Neural progenitor cell (in vitro differentiated cells): ENCODE results near the gene REL. TPM values are rescaled to one million over a fixed set of nuclear protein-coding genes. Genes with fewer than 3 reads are reported as not detected.

Source experiments
- DNase-seq: peaks from one replicate; pipeline ENCODE4 v3.0.0-alpha.2; 2016; ENCODE audit warnings: low spot score
- H2AFZ ChIP-seq: fragments of 200-600 bp; sonication (generic); replicated peaks from 2 replicates; pipeline ENCODE4 v1.6.1; 2016; ENCODE audit warnings: antibody characterized with exemption
- H3F3A ChIP-seq: fragments of 200-600 bp; sonication (generic); 2 replicates; pipeline ENCODE4 v1.6.1; 2016; ENCODE audit warnings: antibody characterized with exemption, low read depth
- H3K27ac ChIP-seq: fragments of 200-600 bp; sonication (generic); 2 replicates; pipeline ENCODE4 v1.5.1; 2016; ENCODE audit warnings: mild to moderate bottlenecking
- H3K27me3 ChIP-seq: fragments of 200-600 bp; sonication (generic); 2 replicates; pipeline ENCODE4 v1.6.1; 2016; ENCODE audit warnings: mild to moderate bottlenecking, moderate library complexity
- H3K36me3 ChIP-seq: fragments of 200-600 bp; sonication (generic); 2 replicates; pipeline ENCODE4 v1.5.1; 2016
- H3K4me1 ChIP-seq: fragments of 200-600 bp; sonication (generic); 2 replicates; pipeline ENCODE4 v1.6.1; 2016; ENCODE audit warnings: mixed run types
- H3K4me2 ChIP-seq: fragments of 200-600 bp; sonication (generic); 2 replicates; pipeline ENCODE4 v1.6.1; 2016
- H3K4me3 ChIP-seq: fragments of 200-600 bp; sonication (generic); 2 replicates; pipeline ENCODE4 v1.5.1; 2016
- H3K79me2 ChIP-seq: fragments of 200-600 bp; sonication (generic); 2 replicates; pipeline ENCODE4 v1.6.1; 2016; ENCODE audit warnings: low read depth
- H3K9ac ChIP-seq: fragments of 200-600 bp; sonication (generic); 2 replicates; pipeline ENCODE4 v1.6.1; 2016
- H3K9me3 ChIP-seq: fragments of 200-600 bp; sonication (generic); 2 replicates; pipeline ENCODE4 v1.5.1; 2016; ENCODE audit warnings: low read depth
- H4K20me1 ChIP-seq: fragments of 200-600 bp; sonication (generic); 2 replicates; pipeline ENCODE4 v1.6.1; 2016; ENCODE audit warnings: low read depth
- H3K27ac Mint-ChIP-seq: 3 replicates; pipeline ENCODE4 v1.8.0; 2021; ENCODE audit warnings: mixed read lengths
- H3K27me3 Mint-ChIP-seq: 2 replicates; pipeline ENCODE4 v1.8.0; 2022; ENCODE audit warnings: low read depth, mild to moderate bottlenecking, inconsistent platforms, moderate library complexity, mixed read lengths; ENCODE audit not compliant: insufficient read depth
- H3K36me3 Mint-ChIP-seq: 3 replicates; pipeline ENCODE4 v1.8.0; 2021; ENCODE audit warnings: mixed read lengths
- H3K4me1 Mint-ChIP-seq: 3 replicates; pipeline ENCODE4 v1.8.0; 2021; ENCODE audit warnings: mixed read lengths
- H3K4me3 Mint-ChIP-seq: 3 replicates; pipeline ENCODE4 v1.8.0; 2021; ENCODE audit warnings: mild to moderate bottlenecking, moderate library complexity, mixed read lengths
- H3K9me3 Mint-ChIP-seq: 3 replicates; pipeline ENCODE4 v1.8.0; 2020; ENCODE audit warnings: mixed read lengths
- EZH2 ChIP-seq: fragments of 200-600 bp; sonication (generic); IDR thresholded peaks from 2 replicates; pipeline ENCODE4 v1.6.1; 2017; ENCODE audit warnings: antibody characterized with exemption, mild to moderate bottlenecking, moderate library complexity
- EZH2phosphoT487 ChIP-seq: fragments of 200-600 bp; sonication (generic); IDR thresholded peaks from 2 replicates; pipeline ENCODE4 v1.6.1; 2017; ENCODE audit warnings: antibody characterized with exemption
- total RNA-seq: library from RNA; depleted of rRNA; stranded (reverse); fragments of >200 nt; gene quantifications from 2 replicates; pipeline ENCODE4 v1.2.3, GENCODE V29; 2015; ENCODE audit warnings: low replicate concordance
- TF ChIP-seq, protein P1 (sequence below): fragments of 200-600 bp; sonication (generic); IDR thresholded peaks from 2 replicates; pipeline ENCODE4 v1.5.1; 2017; ENCODE audit warnings: antibody characterized with exemption, mild to moderate bottlenecking

Gene REL
- total RNA-seq, 1 donor from 2014 or later: 12.0 TPM

DNA sequence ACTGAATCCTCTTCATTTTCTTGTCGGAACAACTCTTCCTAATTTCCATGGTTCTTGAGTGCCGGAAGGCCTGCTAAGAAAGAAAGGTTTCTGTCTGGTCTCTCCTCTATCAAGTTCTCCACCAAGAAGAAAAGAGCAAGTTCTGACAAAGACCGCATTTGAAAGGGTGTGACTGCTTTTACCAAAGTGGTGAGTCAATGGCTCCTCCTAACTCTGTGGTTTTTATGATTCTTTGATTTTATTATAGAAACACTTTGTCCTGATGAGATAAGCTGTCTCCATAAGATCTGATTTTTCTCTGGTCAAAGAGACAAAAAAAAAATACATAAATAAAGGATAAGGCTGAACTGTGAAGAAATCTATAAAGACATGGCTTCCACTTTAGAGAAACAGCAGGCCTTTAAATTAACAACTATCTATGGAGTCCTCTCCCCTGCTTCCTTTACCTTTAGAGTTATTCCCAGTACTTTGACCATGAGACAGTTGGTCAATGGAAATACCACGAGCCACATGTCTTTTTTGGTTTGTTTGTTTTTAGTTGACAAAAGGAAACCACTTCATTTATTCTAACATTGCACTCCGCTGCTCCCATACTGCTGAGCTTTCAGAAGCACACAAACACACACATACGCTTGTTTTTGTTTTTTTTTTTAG lies 67.7 kb downstream of the REL start:
- Histone ChIP-seq H4K20me1 (no peaks in the 10 kb centered on the region), H3K27ac (no peak overlapping the region), H3K36me3 (no peaks in the 10 kb centered on the region), H2AFZ (no peak overlapping the region), H3K9me3 (no peaks in the 10 kb centered on the region), H3K27me3 (no peaks in the 10 kb centered on the region), H3F3A (no peaks in the 10 kb centered on the region), H3K79me2 (no peaks in the 10 kb centered on the region), H3K4me1 (peaks cover 10% of the 10 kb centered on the region), H3K9ac (no peak overlapping the region), H3K4me2 (no peak overlapping the region), H3K4me3 (no peak overlapping the region)
- H3K4me1 Mint-ChIP-seq: no peaks in the 10 kb centered on the region
- H3K27ac Mint-ChIP-seq: no peak overlapping the region
- H3K4me3 Mint-ChIP-seq: no peak overlapping the region
- DNase-seq: no peak
- H3K9me3 Mint-ChIP-seq: peaks cover 5% of the 10 kb centered on the region
- TF ChIP-seq, protein P1, sequence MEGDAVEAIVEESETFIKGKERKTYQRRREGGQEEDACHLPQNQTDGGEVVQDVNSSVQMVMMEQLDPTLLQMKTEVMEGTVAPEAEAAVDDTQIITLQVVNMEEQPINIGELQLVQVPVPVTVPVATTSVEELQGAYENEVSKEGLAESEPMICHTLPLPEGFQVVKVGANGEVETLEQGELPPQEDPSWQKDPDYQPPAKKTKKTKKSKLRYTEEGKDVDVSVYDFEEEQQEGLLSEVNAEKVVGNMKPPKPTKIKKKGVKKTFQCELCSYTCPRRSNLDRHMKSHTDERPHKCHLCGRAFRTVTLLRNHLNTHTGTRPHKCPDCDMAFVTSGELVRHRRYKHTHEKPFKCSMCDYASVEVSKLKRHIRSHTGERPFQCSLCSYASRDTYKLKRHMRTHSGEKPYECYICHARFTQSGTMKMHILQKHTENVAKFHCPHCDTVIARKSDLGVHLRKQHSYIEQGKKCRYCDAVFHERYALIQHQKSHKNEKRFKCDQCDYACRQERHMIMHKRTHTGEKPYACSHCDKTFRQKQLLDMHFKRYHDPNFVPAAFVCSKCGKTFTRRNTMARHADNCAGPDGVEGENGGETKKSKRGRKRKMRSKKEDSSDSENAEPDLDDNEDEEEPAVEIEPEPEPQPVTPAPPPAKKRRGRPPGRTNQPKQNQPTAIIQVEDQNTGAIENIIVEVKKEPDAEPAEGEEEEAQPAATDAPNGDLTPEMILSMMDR: no peak
- TF ChIP-seq EZH2phosphoT487 (no peak), EZH2 (no peak)
- H3K27me3 Mint-ChIP-seq: peaks cover 5% of the 10 kb centered on the region
- peaks cover 16% of the 10 kb centered on the region for H3K36me3 Mint-ChIP-seq

DNA sequence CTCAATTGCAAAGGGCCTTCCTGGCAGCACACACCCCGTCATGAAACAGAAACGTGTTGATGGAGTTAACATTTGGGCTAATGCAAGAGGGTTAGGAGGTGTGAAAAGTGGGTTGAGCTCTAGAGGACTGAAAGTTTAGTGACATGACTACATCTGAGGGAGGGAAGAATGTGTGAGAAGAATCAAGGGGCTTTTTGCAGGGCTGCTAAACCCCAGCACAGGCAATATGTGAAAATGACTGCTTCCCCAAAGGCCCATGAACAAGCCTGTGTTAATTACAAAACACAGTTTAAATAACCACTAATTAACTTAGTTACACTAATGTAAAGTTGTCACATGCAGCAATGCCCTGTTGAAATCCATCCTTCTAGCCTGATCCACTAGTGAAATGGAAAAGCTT lies 72.8 kb downstream of the REL start:
- no peak overlapping the region for H3K4me3 ChIP-seq
- H3K27ac ChIP-seq: no peak overlapping the region
- H3K27me3 ChIP-seq: no peaks in the 10 kb centered on the region
- TF ChIP-seq EZH2phosphoT487 (no peak), EZH2 (no peak)
- TF ChIP-seq, protein P1: no peak
- H3K9me3 ChIP-seq: no peaks in the 10 kb centered on the region
- Mint-ChIP-seq H3K27ac (no peak overlapping the region), H3K4me3 (no peak overlapping the region), H3K27me3 (peaks cover 3% of the 10 kb centered on the region), H3K4me1 (no peaks in the 10 kb centered on the region), H3K36me3 (peaks cover 9% of the 10 kb centered on the region), H3K9me3 (peaks cover 2% of the 10 kb centered on the region)
- H3K36me3 ChIP-seq: no peaks in the 10 kb centered on the region
- DNase-seq: no peak
- no peak overlapping the region for H3K9ac ChIP-seq
- no peaks in the 10 kb centered on the region for H3F3A ChIP-seq
- no peaks in the 10 kb centered on the region for H4K20me1 ChIP-seq
- no peaks in the 10 kb centered on the region for H3K4me1 ChIP-seq
- H2AFZ ChIP-seq: no peak overlapping the region
- H3K79me2 ChIP-seq: no peaks in the 10 kb centered on the region
- H3K4me2 ChIP-seq: no peak overlapping the region

DNA sequence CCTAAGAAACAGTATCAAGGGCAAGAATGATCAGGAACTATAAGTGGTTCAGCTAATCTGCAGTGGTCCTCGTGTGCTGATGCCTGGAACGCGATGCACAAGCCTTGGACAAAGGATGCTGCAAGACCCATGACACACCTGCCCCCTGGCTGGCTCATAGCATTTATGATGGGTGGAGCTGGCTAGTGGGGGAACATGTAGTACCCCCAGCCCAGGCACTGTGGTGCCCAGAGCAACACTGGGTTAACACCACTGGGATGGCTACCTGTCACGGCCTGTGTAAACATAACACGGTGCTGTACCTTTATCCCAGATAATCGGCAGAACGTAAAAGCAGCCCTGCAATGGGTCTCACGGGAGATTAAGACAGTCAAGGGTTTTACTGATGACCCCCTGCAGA lies 75.8 kb downstream of the REL start:
- H3K4me3 Mint-ChIP-seq: no peak overlapping the region
- no peaks in the 10 kb centered on the region for H3K9me3 Mint-ChIP-seq
- no peak overlapping the region for H2AFZ ChIP-seq
- DNase-seq: peak; percentile 13
- no peak overlapping the region for H3K27ac ChIP-seq
- no peak overlapping the region for H3K4me3 ChIP-seq
- H3K4me2 ChIP-seq: no peak overlapping the region
- H3K27ac Mint-ChIP-seq: no peak overlapping the region
- H3K9me3 ChIP-seq: no peaks in the 10 kb centered on the region
- no peaks in the 10 kb centered on the region for H3K4me1 Mint-ChIP-seq
- TF ChIP-seq EZH2: no peak
- no peak for TF ChIP-seq EZH2phosphoT487
- no peaks in the 10 kb centered on the region for H3K27me3 ChIP-seq
- H3K27me3 Mint-ChIP-seq: no peaks in the 10 kb centered on the region
- no peak overlapping the region for H3K9ac ChIP-seq
- no peaks in the 10 kb centered on the region for H4K20me1 ChIP-seq
- H3K36me3 Mint-ChIP-seq: peaks cover 8% of the 10 kb centered on the region
- H3K79me2 ChIP-seq: no peaks in the 10 kb centered on the region
- no peaks in the 10 kb centered on the region for H3F3A ChIP-seq
- no peaks in the 10 kb centered on the region for H3K4me1 ChIP-seq
- no peaks in the 10 kb centered on the region for H3K36me3 ChIP-seq

DNA sequence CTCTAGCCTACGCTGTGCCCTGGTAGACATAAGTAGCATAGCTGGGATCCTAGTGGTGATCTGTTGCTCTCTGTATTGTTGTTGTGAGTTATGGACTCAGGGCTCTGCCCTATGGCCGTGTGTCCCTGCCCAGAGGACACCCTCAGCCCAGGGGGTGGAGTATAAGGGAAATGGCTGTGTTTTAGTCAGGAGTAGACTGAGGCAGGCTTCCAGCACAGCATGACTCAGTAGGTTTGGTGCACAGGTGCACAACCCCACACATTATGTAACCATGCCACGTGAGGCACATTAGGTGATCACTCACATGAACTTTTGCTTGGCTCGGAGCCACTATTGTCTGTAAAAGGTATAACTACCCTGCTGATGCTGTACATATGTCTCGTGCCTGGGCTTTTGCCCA lies 76.3 kb downstream of the REL start:
- Mint-ChIP-seq H3K27ac (no peak overlapping the region), H3K27me3 (no peaks in the 10 kb centered on the region), H3K4me1 (no peaks in the 10 kb centered on the region), H3K9me3 (no peaks in the 10 kb centered on the region), H3K4me3 (no peak overlapping the region), H3K36me3 (peaks cover 8% of the 10 kb centered on the region)
- H4K20me1 ChIP-seq: no peaks in the 10 kb centered on the region
- no peaks in the 10 kb centered on the region for H3K36me3 ChIP-seq
- no peak overlapping the region for H3K4me3 ChIP-seq
- no peaks in the 10 kb centered on the region for H3K79me2 ChIP-seq
- TF ChIP-seq EZH2phosphoT487 (no peak), EZH2 (no peak)
- TF ChIP-seq, protein P1: no peak
- H3K9me3 ChIP-seq: no peaks in the 10 kb centered on the region
- H3K4me1 ChIP-seq: no peaks in the 10 kb centered on the region
- H3K27me3 ChIP-seq: no peaks in the 10 kb centered on the region
- H2AFZ ChIP-seq: no peak overlapping the region
- DNase-seq: no peak
- H3F3A ChIP-seq: no peaks in the 10 kb centered on the region
- no peak overlapping the region for H3K4me2 ChIP-seq
- no peak overlapping the region for H3K27ac ChIP-seq
- no peak overlapping the region for H3K9ac ChIP-seq
